CD4-positive, alpha-beta T cell treated with Interleukin-2 at 100 ng/mL for 4 hours (primary cell): ENCODE results near the gene DUSP10.

Experiments
- DNase-seq: peaks from one replicate; pipeline ENCODE4 v3.0.0-alpha.2; 2020; ENCODE audit warnings: low spot score

Gene DUSP10

GRCh38 chr1:221712776-221713431 is 29.0 kb downstream of the DUSP10 start:
- DNase-seq, result peak; percentile 81

GRCh38 chr1:221712198-221712684 is 29.6 kb downstream of the DUSP10 start:
- peak; percentile 77 for DNase-seq

- no peak for DNase-seq
Observed at GRCh38 chr1:221711656-221712055, 30.2 kb downstream of the DUSP10 start.

- no peak for DNase-seq
Observed at GRCh38 chr1:221711063-221711577, 30.8 kb downstream of the DUSP10 start.

GRCh38 chr1:221709854-221710253 is 32.0 kb downstream of the DUSP10 start:
- DNase-seq, result no peak

GRCh38 chr1:221708987-221709386 is 32.9 kb downstream of the DUSP10 start:
- DNase-seq, result peak; percentile 83

- peak; percentile 64 for DNase-seq
Observed at GRCh38 chr1:221708076-221708571, 33.8 kb downstream of the DUSP10 start.

GRCh38 chr1:221706876-221707582 is 34.9 kb downstream of the DUSP10 start:
- no peak for DNase-seq

- no peak for DNase-seq
Observed at GRCh38 chr1:221706191-221706590, 35.7 kb downstream of the DUSP10 start.

DNA sequence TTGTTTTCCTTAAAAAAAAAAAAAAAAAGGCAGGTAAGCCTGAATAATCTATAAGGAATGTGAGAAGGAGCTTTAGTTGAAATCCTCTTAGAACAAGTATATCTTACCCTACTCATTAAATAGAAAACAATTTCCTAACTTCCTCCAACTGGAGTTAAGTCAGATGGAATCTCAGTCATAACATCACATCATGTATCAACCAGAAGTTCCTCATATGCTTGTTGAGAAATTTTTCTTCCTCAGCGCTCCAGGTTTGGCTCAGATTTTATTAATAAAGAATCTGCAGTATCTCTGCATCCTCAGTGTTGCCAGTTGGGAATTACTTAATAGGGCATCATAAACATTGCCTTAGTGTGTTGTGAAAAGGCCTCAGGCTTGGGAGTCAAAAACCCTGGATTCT is 37.6 kb downstream of the DUSP10 start:
- DNase-seq, result no peak

DNA sequence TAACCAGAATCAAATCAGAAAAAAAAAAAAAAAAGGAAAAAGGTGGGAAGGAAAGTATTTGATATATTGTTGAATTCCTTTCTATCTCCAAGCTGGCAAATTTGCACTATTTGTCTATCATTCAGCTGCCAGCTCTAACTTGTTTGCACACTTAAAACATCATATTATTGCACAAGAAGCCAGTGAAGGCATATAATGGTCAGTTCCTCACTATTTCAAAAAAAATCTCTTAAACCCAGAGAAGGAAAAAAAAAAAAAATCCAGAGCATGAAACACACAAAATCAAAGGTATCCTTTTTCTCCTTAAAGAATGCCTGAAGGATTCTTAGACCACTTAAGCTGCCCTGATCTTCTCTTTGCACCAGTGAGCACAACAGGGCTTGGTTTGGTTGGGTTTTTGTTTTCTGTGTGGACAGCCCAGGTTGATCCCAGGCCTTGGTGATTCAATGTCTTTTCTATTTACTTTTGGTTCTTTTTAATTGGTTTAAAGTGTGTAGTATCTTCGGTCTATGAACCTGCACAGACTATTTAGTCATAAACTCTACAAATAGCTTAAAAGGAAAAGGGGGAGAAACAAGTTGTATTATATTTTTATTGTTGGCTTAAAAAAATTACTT is 40.2 kb downstream of the DUSP10 start:
- no peak for DNase-seq

- DNase-seq, result no peak
Observed at GRCh38 chr1:221700948-221701347, 40.9 kb downstream of the DUSP10 start.

GRCh38 chr1:221700536-221700935 is 41.4 kb downstream of the DUSP10 start:
- DNase-seq, result no peak

GRCh38 chr1:221699978-221700519 is 41.8 kb downstream of the DUSP10 start:
- DNase-seq, result no peak

DNA sequence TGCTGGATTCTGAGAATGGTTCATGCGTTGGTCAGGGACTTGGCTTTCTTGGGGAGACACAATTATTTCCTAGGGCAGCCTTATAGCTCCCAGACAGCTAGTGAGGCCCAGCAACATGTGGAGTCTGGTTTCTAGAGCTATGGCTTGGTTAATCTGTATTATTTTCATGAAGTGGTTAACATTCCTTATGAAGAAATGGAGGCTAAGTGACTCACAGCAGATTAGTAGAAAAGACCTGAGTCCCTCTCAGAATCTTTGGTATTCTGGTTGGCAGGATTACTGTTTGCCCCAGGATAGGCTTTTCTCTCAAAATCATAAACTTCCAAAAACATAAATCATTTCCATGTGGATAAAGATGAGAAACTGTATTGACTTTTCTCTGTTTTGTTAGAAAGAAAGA is 42.3 kb downstream of the DUSP10 start:
- DNase-seq, result no peak

GRCh38 chr1:221698579-221699349 is 43.1 kb downstream of the DUSP10 start:
- no peak for DNase-seq

DNA sequence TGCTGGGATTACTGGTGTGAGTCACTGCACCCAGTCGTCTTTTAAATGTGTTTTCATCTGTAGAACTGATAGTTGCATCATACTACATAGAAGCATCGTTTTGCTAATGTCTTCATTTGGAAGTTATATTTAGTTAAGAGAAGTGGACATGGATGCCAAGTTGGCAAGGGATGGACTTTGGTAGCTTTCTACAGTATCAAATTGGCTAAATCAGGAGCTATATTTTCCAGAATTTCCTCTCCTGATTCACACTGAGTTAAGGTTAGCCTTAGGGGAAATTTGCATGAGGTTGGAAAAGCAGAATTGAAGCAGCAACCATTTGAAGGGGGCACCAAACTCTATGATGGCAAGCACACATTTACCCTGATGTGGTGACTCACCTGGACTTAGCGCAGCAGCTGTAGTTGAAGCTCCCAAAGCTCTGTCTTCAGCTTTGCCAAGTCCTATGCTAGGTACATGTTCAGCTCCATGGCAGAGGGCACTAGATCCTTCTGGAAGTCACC is 43.9 kb downstream of the DUSP10 start:
- no peak for DNase-seq

GRCh38 chr1:221696718-221697461 is 45.0 kb downstream of the DUSP10 start:
- no peak for DNase-seq

DNA sequence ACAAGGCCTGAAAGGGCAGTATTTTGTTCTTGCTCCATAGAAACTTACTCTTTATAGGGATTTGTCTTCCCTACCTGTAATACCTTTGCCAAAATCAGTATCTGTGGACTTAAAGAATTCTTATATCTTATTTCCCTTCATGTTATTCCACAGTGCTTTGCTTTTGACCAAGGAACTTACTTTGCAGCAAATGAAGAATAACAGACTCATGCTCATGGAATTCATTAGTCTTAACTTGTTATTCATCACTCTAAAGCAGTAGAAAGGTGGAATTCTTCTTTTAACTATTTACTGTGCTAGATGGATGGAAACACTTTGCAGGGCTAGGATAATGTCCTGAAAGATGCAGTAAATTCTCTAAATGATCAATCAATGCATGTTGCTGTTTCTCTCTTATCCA is 45.9 kb downstream of the DUSP10 start:
- no peak for DNase-seq

GRCh38 chr1:221695301-221695700 is 46.6 kb downstream of the DUSP10 start:
- DNase-seq, result no peak

- no peak for DNase-seq
Observed at GRCh38 chr1:221694109-221694508, 47.8 kb downstream of the DUSP10 start.
